Cardiac muscle cell (in vitro differentiated cells and primary cell): Measurements from ENCODE around the gene SPANXD. TPM values are rescaled to one million over a fixed set of nuclear protein-coding genes. Genes with fewer than 3 reads are reported as not detected.

Source experiments
- DNase-seq, 2 donors: peaks; one replicate each; pipeline versions ENCODE4 v3.0.0 to v3.0.0-alpha.2; 2010 to 2017; ENCODE audit warnings: low read depth in 1 of 2, low spot score in 1 of 2
- H3K27ac ChIP-seq: fragments of 200-600 bp; sonication (generic); 2 replicates; pipeline ENCODE4 v1.5.1; 2016
- H3K27me3 ChIP-seq: fragments of 200-600 bp; sonication (generic); 2 replicates; pipeline ENCODE4 v1.6.0; 2016; ENCODE audit warnings: control low read depth
- H3K36me3 ChIP-seq: fragments of 200-600 bp; sonication (generic); 2 replicates; pipeline ENCODE4 v1.5.1; 2016; ENCODE audit warnings: control low read depth
- H3K4me1 ChIP-seq: fragments of 200-600 bp; sonication (generic); 2 replicates; pipeline ENCODE4 v1.8.1; 2017; ENCODE audit warnings: low read depth, mild to moderate bottlenecking, mixed run types
- H3K4me3 ChIP-seq: fragments of 200-600 bp; sonication (generic); 2 replicates; pipeline ENCODE4 v1.5.1; 2016; ENCODE audit warnings: mild to moderate bottlenecking
- H3K9me3 ChIP-seq: fragments of 200-600 bp; sonication (generic); 2 replicates; pipeline ENCODE4 v1.5.1; 2017; ENCODE audit warnings: low read depth, mild to moderate bottlenecking, control low read depth
- polyA plus RNA-seq: library from polyadenylated mRNA; unstranded; fragments of >200 nt; fragmentation: Nextera tagmentation; extraction: Ambion mirVana; gene quantifications from 2 replicates; pipeline ENCODE4 v1.2.1, GENCODE V29; 2016
- total RNA-seq: library from RNA; depleted of rRNA; stranded (reverse); fragments of >200 nt; gene quantifications from 2 replicates; pipeline ENCODE4 v1.2.3, GENCODE V29; 2016
- TF ChIP-seq, protein P1 (sequence below): IDR thresholded peaks from 2 replicates; pipeline ENCODE4 v1.5.1; 2012; ENCODE audit warnings: low read depth, mild to moderate bottlenecking, low read length

SPANXD gene
- total and polyA plus RNA-seq, 2 experiments from 2014 or later: not detected

DNA sequence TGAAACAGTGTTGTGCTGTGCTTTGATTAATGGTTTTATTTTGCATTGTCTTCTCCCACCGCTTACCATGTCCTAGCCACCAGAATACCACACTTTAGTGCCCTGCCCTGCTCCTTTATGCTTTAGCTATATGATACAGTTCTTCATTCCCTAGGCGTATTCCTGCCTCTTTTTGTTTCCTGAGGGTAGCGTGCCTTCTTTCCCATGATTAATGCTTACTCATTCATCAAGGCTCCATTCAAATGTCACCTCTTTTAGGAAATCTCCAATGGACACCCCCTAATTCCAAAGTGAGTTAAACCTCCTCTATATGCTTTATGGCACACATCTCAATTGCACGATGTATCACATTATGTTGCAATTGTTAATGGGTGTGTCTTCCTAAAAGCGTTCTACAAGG lies 46.3 kb downstream of the SPANXD start:
- H3K4me3 ChIP-seq: no peak overlapping the region
- TF ChIP-seq, protein P1, sequence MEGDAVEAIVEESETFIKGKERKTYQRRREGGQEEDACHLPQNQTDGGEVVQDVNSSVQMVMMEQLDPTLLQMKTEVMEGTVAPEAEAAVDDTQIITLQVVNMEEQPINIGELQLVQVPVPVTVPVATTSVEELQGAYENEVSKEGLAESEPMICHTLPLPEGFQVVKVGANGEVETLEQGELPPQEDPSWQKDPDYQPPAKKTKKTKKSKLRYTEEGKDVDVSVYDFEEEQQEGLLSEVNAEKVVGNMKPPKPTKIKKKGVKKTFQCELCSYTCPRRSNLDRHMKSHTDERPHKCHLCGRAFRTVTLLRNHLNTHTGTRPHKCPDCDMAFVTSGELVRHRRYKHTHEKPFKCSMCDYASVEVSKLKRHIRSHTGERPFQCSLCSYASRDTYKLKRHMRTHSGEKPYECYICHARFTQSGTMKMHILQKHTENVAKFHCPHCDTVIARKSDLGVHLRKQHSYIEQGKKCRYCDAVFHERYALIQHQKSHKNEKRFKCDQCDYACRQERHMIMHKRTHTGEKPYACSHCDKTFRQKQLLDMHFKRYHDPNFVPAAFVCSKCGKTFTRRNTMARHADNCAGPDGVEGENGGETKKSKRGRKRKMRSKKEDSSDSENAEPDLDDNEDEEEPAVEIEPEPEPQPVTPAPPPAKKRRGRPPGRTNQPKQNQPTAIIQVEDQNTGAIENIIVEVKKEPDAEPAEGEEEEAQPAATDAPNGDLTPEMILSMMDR: no peak

More for the DNA sequence above, 46.3 kb downstream of the SPANXD start:
- H3K4me1 ChIP-seq: no peaks in the 10 kb centered on the region
- H3K27me3 ChIP-seq: no peaks in the 10 kb centered on the region
- no peaks in the 10 kb centered on the region for H3K9me3 ChIP-seq
- H3K36me3 ChIP-seq: no peaks in the 10 kb centered on the region
- DNase-seq: no peak
- no peak overlapping the region for H3K27ac ChIP-seq

Other genes starting within 250 kb of the SPANXD start
- not detected in 2 replicates for gene SPANXA1, start 114.0 kb downstream of the SPANXD start, total RNA-seq
- gene SPANXA1, start 114.0 kb downstream of the SPANXD start, polyA plus RNA-seq: not detected in 2 replicates
- not detected in 2 replicates for gene SPANXA2, start 109.0 kb downstream of the SPANXD start, total RNA-seq
- not detected in 2 replicates for gene SPANXA2, start 109.0 kb downstream of the SPANXD start, polyA plus RNA-seq
- gene MAGEC3, start 139.6 kb upstream of the SPANXD start, total RNA-seq: not detected in 2 replicates
- not detected in 2 replicates for gene MAGEC3, start 139.6 kb upstream of the SPANXD start, polyA plus RNA-seq
- not detected in 2 replicates for gene MAGEC1, start 205.2 kb upstream of the SPANXD start, total RNA-seq
- gene MAGEC1, start 205.2 kb upstream of the SPANXD start, polyA plus RNA-seq: not detected in 2 replicates